Mucosa of descending colon (tissue), 3 donors: Measurements from ENCODE around the gene PDZD11. TPM values are rescaled to one million over a fixed set of nuclear protein-coding genes. Genes with fewer than 3 reads are reported as not detected.

Experiments used
- ATAC-seq: fragments of 200-7000 bp; cut with Tn5 transposase; one replicate; pipeline ENCODE4 v1.9.1; 2020; ENCODE audit warnings: mild to moderate bottlenecking, moderate library complexity
- DNase-seq, 3 donors: peaks; one replicate each; pipeline ENCODE4 v3.0.0-alpha.2; 2020
- H3K36me3 ChIP-seq: fragments of 200-600 bp; one replicate; pipeline ENCODE4 v1.8.0; 2021; ENCODE audit warnings: low read depth, mild to moderate bottlenecking
- H3K4me1 ChIP-seq: fragments of 200-600 bp; one replicate; pipeline ENCODE4 v1.8.0; 2021; ENCODE audit warnings: low read depth, mild to moderate bottlenecking
- H3K4me3 ChIP-seq: fragments of 200-600 bp; one replicate; pipeline ENCODE4 v1.8.0; 2021; ENCODE audit warnings: mild to moderate bottlenecking
- H3K9me3 ChIP-seq: fragments of 200-600 bp; one replicate; pipeline ENCODE4 v1.8.0; 2021; ENCODE audit warnings: mild to moderate bottlenecking
- intact Hi-C, 2 donors: fragments of 100-400 bp; cut with DNase I in 1 of 2; cut with micrococcal nuclease in 1 of 2; formaldehyde crosslinking; loops; one replicate each; pipeline versions ENCODE4 v1.11.0 to v1.11.1; 2022; cut with DNase I, micrococcal nuclease
- total RNA-seq, 3 donors: library from RNA; stranded (reverse); fragmentation: NEBNext Ultra II Directional in 2 of 3; extraction: Animal tissue kit (Norgen Biotek cat#: 25700) in 2 of 3; gene quantifications; one replicate each; pipeline versions ENCODE4 v1.2.1 to v1.2.4, GENCODE V29; 2021 to 2023
- TF ChIP-seq, protein P1 (sequence below): fragments of 200-600 bp; IDR thresholded peaks from one replicate; pipeline ENCODE4 v1.8.0; 2022; ENCODE audit warnings: antibody characterized with exemption, mild to moderate bottlenecking
- donor health status: DM: no; HTN: no; CAD: no; lungs with moderate emphysema.
- donor health status: DM: no; HTN: no; CAD: no.
- donor health status: DM: no; HTN: yes; CAD: no.

PDZD11 gene
- total RNA-seq, 3 donors from 2014 or later, result 34.1 to 47.5 (median 43.9) TPM

GRCh38 chrX:70255452-70255851 lies 34.3 kb downstream of the PDZD11 start:
- no peaks in the 10 kb centered on the region for H3K4me1 ChIP-seq
- DNase-seq, result no peak
- H3K9me3 ChIP-seq, result no peaks in the 10 kb centered on the region
- TF ChIP-seq, protein P1, sequence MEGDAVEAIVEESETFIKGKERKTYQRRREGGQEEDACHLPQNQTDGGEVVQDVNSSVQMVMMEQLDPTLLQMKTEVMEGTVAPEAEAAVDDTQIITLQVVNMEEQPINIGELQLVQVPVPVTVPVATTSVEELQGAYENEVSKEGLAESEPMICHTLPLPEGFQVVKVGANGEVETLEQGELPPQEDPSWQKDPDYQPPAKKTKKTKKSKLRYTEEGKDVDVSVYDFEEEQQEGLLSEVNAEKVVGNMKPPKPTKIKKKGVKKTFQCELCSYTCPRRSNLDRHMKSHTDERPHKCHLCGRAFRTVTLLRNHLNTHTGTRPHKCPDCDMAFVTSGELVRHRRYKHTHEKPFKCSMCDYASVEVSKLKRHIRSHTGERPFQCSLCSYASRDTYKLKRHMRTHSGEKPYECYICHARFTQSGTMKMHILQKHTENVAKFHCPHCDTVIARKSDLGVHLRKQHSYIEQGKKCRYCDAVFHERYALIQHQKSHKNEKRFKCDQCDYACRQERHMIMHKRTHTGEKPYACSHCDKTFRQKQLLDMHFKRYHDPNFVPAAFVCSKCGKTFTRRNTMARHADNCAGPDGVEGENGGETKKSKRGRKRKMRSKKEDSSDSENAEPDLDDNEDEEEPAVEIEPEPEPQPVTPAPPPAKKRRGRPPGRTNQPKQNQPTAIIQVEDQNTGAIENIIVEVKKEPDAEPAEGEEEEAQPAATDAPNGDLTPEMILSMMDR, result no peak
- intact Hi-C loops, result no loop called here
- no peak overlapping the region for H3K4me3 ChIP-seq
- ATAC-seq, result no peak
- no peaks in the 10 kb centered on the region for H3K36me3 ChIP-seq

DNA sequence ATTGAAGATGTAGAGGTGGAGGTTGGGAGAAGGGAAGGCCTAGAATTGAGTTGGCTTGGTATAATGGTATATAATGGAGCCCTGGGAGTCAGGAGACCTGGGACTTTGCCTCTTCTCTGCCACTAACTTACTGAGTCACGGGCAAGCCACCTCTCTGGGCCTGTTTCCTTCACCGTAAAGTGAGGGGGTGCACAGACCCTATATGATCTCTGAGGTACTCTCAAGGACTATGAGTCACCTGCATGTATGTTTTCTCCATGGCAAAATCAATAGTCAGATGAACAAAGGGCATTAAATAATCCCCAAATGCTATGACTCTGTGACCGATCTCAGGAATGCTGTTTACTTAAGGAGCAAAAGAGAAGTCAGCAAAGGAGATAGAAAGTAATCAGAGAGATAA lies 34.8 kb downstream of the PDZD11 start:
- no peaks in the 10 kb centered on the region for H3K36me3 ChIP-seq
- DNase-seq, result no peak
- no peak overlapping the region for H3K4me3 ChIP-seq
- TF ChIP-seq, protein P1, result no peak
- H3K9me3 ChIP-seq, result no peaks in the 10 kb centered on the region
- no peaks in the 10 kb centered on the region for H3K4me1 ChIP-seq
- ATAC-seq, result no peak
- intact Hi-C loops, result no loop called here

DNA sequence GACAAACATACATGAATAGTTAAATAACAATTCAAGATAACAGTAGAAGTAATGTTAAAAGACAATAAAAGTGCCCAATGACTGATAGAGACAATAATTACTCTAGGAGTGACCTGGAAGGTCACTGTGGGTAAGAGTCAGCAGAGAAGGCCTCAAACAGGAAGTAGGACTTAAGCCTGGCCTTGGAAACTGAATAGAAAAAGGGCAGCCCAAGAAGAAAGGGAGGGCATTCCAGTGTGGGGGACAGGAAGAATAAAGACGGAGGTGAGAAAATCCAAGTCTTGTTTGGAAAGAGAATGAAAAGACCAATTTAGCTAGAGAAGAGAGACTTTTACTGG lies 35.7 kb downstream of the PDZD11 start:
- TF ChIP-seq, protein P1, result no peak
- intact Hi-C loops, result no loop called here
- Histone ChIP-seq H3K36me3 (no peaks in the 10 kb centered on the region), H3K4me3 (no peak overlapping the region), H3K4me1 (no peaks in the 10 kb centered on the region), H3K9me3 (no peaks in the 10 kb centered on the region)
- DNase-seq (no peak), ATAC-seq (no peak)

DNA sequence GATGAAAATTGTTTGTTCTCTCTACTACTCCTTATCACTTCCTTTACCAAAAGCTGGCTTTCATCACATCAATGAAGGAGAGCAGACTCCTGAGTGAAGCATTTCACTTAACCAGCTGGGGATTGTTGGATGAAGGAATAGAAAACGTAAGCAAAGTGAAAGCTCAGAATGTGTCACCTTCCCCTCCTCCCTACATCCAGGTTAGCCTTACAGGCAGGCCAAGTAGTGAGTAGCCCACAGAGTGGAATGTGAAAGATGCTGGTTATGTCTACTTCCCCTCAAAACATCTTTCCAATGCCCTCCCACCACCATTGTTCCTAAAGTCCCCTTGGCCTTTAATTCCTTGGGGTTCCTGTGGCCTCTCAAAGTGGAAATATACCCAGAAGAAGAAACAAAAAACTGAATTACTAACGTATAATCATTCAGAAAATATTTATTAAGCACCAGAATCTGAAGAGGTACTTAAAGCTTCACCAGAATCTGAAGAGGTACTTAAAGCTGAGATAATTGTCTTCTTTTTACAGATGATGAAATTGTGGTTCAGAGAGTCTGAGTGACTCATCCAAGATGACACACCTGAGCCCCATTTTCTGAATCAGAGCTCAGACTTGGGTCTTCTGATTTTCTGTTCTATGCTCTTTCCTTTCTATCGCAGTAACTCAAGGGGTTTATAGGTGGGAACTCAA lies 36.2 kb downstream of the PDZD11 start:
- Histone ChIP-seq H3K36me3 (no peaks in the 10 kb centered on the region), H3K4me3 (no peak overlapping the region), H3K4me1 (no peaks in the 10 kb centered on the region), H3K9me3 (no peaks in the 10 kb centered on the region)
- intact Hi-C loops, result no loop called here
- ATAC-seq, result no peak
- TF ChIP-seq, protein P1, result no peak
- DNase-seq, result no peak

- Histone ChIP-seq H3K4me3 (no peak overlapping the region), H3K36me3 (no peaks in the 10 kb centered on the region), H3K9me3 (no peaks in the 10 kb centered on the region), H3K4me1 (no peaks in the 10 kb centered on the region)
- ATAC-seq (no peak), DNase-seq (no peak)
- TF ChIP-seq, protein P1, result no peak
- intact Hi-C loops, result no loop called here
These were observed 37.2 kb downstream of the PDZD11 start for GRCh38 chrX:70252491-70252890.

- no peak for DNase-seq
- TF ChIP-seq, protein P1, result no peak
- H3K9me3 ChIP-seq, result no peaks in the 10 kb centered on the region
- intact Hi-C loops, result no loop called here
- H3K36me3 ChIP-seq, result no peaks in the 10 kb centered on the region
- H3K4me1 ChIP-seq, result no peaks in the 10 kb centered on the region
- ATAC-seq, result peak; percentile 33
- H3K4me3 ChIP-seq, result no peak overlapping the region
These were observed 42.5 kb downstream of the PDZD11 start for GRCh38 chrX:70247252-70247651.
